Activated T-helper 2 cell treated with anti-CD3 and anti-CD28 coated beads, Interferon-gamma antibody, Interleukin-2, Interleukin-4, amounts not matched to agents 10 μg/mL and 5 μg/mL and 100 μg/mL, durations not matched to agents 14 hours and 24 hours and 36 hours (primary cell): ENCODE data around the gene NBPF11. TPM values are rescaled to one million over a fixed set of nuclear protein-coding genes. Genes with fewer than 3 reads are reported as not detected.
"Not testable (repeated sequence)": the region's sequence is repeated elsewhere in the genome, so short reads cannot be mapped to it uniquely, and the experiment has no call there.

Source experiments
- DNase-seq: peaks from one replicate; pipeline ENCODE4 v3.0.0; 2021; ENCODE audit warnings: low spot score
- H3K27ac Mint-ChIP-seq: one replicate; pipeline ENCODE4 v1.8.0; 2021; ENCODE audit warnings: mixed read lengths
- H3K27me3 Mint-ChIP-seq: one replicate; pipeline ENCODE4 v1.8.0; 2021; ENCODE audit warnings: low read depth, mixed read lengths
- H3K36me3 Mint-ChIP-seq: one replicate; pipeline ENCODE4 v1.8.0; 2021; ENCODE audit warnings: low read depth, mixed read lengths
- H3K4me1 Mint-ChIP-seq: one replicate; pipeline ENCODE4 v1.8.0; 2021; ENCODE audit warnings: low read depth, mixed read lengths
- H3K4me3 Mint-ChIP-seq: one replicate; pipeline ENCODE4 v1.8.0; 2021; ENCODE audit warnings: low read depth, mild to moderate bottlenecking, moderate library complexity, mixed read lengths
- H3K9me3 Mint-ChIP-seq: one replicate; pipeline ENCODE4 v1.8.0; 2021; ENCODE audit warnings: mixed read lengths
- intact Hi-C: fragments of 100-400 bp; cut with micrococcal nuclease; formaldehyde crosslinking; loops from one replicate; pipeline ENCODE4 v1.15.1; 2023
- total RNA-seq: library from RNA; stranded (reverse); gene quantifications from 2 replicates; pipeline ENCODE4 v1.2.3, GENCODE V29; 2022

Gene NBPF11
- total RNA-seq, 1 donor from 2014 or later, result 9.0 TPM

- no peak for DNase-seq
- Mint-ChIP-seq H3K27ac (no peak overlapping the region), H3K4me1 (peaks cover 10% of the 10 kb centered on the region), H3K4me3 (no peak overlapping the region), H3K27me3 (peaks cover 45% of the 10 kb centered on the region), H3K9me3 (no peaks in the 10 kb centered on the region), H3K36me3 (no peaks in the 10 kb centered on the region)
- intact Hi-C loops, result no loop called here
Measured at GRCh38 chr1:148160343-148161052, 8.4 kb upstream of the NBPF11 start.

- Mint-ChIP-seq H3K9me3 (no peaks in the 10 kb centered on the region), H3K27ac (no peak overlapping the region), H3K27me3 (peaks cover 44% of the 10 kb centered on the region), H3K4me1 (peaks cover 12% of the 10 kb centered on the region), H3K4me3 (no peak overlapping the region), H3K36me3 (no peaks in the 10 kb centered on the region)
- no peak for DNase-seq
- intact Hi-C loops, result no loop called here
Measured at GRCh38 chr1:148160048-148160342, 7.9 kb upstream of the NBPF11 start.

GRCh38 chr1:148158341-148159003 lies 6.4 kb upstream of the NBPF11 start:
- peaks cover 12% of the 10 kb centered on the region for H3K4me1 Mint-ChIP-seq
- DNase-seq, result no peak
- no peaks in the 10 kb centered on the region for H3K36me3 Mint-ChIP-seq
- no peak overlapping the region for H3K4me3 Mint-ChIP-seq
- no peak overlapping the region for H3K27ac Mint-ChIP-seq
- intact Hi-C loops, result no loop called here
- no peaks in the 10 kb centered on the region for H3K9me3 Mint-ChIP-seq
- peaks cover 30% of the 10 kb centered on the region for H3K27me3 Mint-ChIP-seq

GRCh38 chr1:148157803-148158202 lies 5.7 kb upstream of the NBPF11 start:
- H3K27ac Mint-ChIP-seq, H3K9me3 Mint-ChIP-seq, DNase-seq, H3K36me3 Mint-ChIP-seq, H3K4me3 Mint-ChIP-seq, intact Hi-C loops: not testable (repeated sequence)
- Mint-ChIP-seq H3K27me3 (peaks cover 29% of the 10 kb centered on the region), H3K4me1 (peaks cover 13% of the 10 kb centered on the region)

- Mint-ChIP-seq H3K27me3 (peaks cover 31% of the 10 kb centered on the region), H3K4me1 (peaks cover 16% of the 10 kb centered on the region)
- H3K4me3 Mint-ChIP-seq, H3K27ac Mint-ChIP-seq, DNase-seq, H3K9me3 Mint-ChIP-seq, H3K36me3 Mint-ChIP-seq, intact Hi-C loops: not testable (repeated sequence)
Measured at GRCh38 chr1:148155494-148156275, 3.6 kb upstream of the NBPF11 start.

- Mint-ChIP-seq H3K4me3 (peak overlapping the region; percentile 75), H3K27me3 (peaks cover 14% of the 10 kb centered on the region), H3K27ac (peak overlapping the region; percentile 72), H3K4me1 (peaks cover 12% of the 10 kb centered on the region)
- intact Hi-C loops, H3K9me3 Mint-ChIP-seq, H3K36me3 Mint-ChIP-seq, DNase-seq: not testable (repeated sequence)
Measured at GRCh38 chr1:148152795-148153194, 714 bp upstream of the NBPF11 start.

GRCh38 chr1:148151371-148151819 lies 686 bp downstream of the NBPF11 start:
- H3K4me1 Mint-ChIP-seq, result peaks cover 12% of the 10 kb centered on the region
- H3K27ac Mint-ChIP-seq, DNase-seq, H3K36me3 Mint-ChIP-seq, H3K9me3 Mint-ChIP-seq, intact Hi-C loops: not testable (repeated sequence)
- H3K27me3 Mint-ChIP-seq, result peaks cover 13% of the 10 kb centered on the region
- peak overlapping the region; percentile 95 for H3K4me3 Mint-ChIP-seq

GRCh38 chr1:148150945-148151344 lies 1.1 kb downstream of the NBPF11 start:
- H3K27me3 Mint-ChIP-seq, DNase-seq, H3K4me1 Mint-ChIP-seq, H3K9me3 Mint-ChIP-seq, H3K36me3 Mint-ChIP-seq, H3K27ac Mint-ChIP-seq, intact Hi-C loops: not testable (repeated sequence)
- H3K4me3 Mint-ChIP-seq, result peak overlapping the region; percentile 95

- H3K9me3 Mint-ChIP-seq, DNase-seq, H3K4me3 Mint-ChIP-seq, intact Hi-C loops, H3K27ac Mint-ChIP-seq, H3K36me3 Mint-ChIP-seq, H3K27me3 Mint-ChIP-seq, H3K4me1 Mint-ChIP-seq: not testable (repeated sequence)
Measured at GRCh38 chr1:148150014-148150413, 2.1 kb downstream of the NBPF11 start.

GRCh38 chr1:148149050-148149815 lies 2.8 kb downstream of the NBPF11 start:
- H3K36me3 Mint-ChIP-seq, H3K4me1 Mint-ChIP-seq, intact Hi-C loops, DNase-seq, H3K27me3 Mint-ChIP-seq, H3K9me3 Mint-ChIP-seq, H3K27ac Mint-ChIP-seq, H3K4me3 Mint-ChIP-seq: not testable (repeated sequence)

- H3K4me3 Mint-ChIP-seq, DNase-seq, intact Hi-C loops, H3K36me3 Mint-ChIP-seq, H3K9me3 Mint-ChIP-seq, H3K4me1 Mint-ChIP-seq, H3K27me3 Mint-ChIP-seq, H3K27ac Mint-ChIP-seq: not testable (repeated sequence)
Measured at GRCh38 chr1:148147052-148147838, 4.8 kb downstream of the NBPF11 start.
